B cell (primary cell): Measurements from ENCODE around the gene RBFA. TPM values are rescaled to one million over a fixed set of nuclear protein-coding genes. Genes with fewer than 3 reads are reported as not detected.

Experiments
- ATAC-seq: fragments of 200-7000 bp; cut with Tn5 transposase; one replicate; pipeline ENCODE4 v1.10.0; 2021; ENCODE audit warnings: low read depth, mild to moderate bottlenecking, moderate number of reproducible peaks, moderate library complexity
- CTCF ChIA-PET: fragments of 350-600 bp; sonication (Branson Sonifier 250); formaldehyde crosslinking; loops from one replicate; lab custom pipeline; 2021; ENCODE audit warnings: antibody characterized with exemption, inconsistent platforms; lab: Charles Lee
- POLR2A ChIA-PET: fragments of 350-600 bp; sonication (Branson Sonifier 250); formaldehyde crosslinking; loops from one replicate; lab custom pipeline; 2021; ENCODE audit warnings: antibody characterized with exemption; lab: Charles Lee
- DNase-seq: peaks from one replicate; pipeline ENCODE4 v3.0.0; 2013
- H2AFZ ChIP-seq: 2 replicates; pipeline ENCODE4 v1.6.1; 2012; ENCODE audit warnings: mild to moderate bottlenecking, low read depth, low read length; ENCODE audit not compliant: insufficient read depth, poor library complexity, severe bottlenecking
- H3K27ac ChIP-seq, 2 donors: 1 replicate in 1 of 2; 2 replicates in 1 of 2; pipeline ENCODE4 v1.5.1; 2012 to 2013; ENCODE audit warnings: low read length in 2 of 2, mild to moderate bottlenecking in 2 of 2, moderate library complexity in 1 of 2
- H3K27me3 ChIP-seq, 4 experiments: fragments of 200-600 bp in 1 of 4; sonication (generic) in 1 of 4; replicated peaks in 1 of 4; 1 replicate in 2 of 4; 2 replicates in 2 of 4; pipeline versions ENCODE4 v1.6.1 to v1.7.0; 2013 to 2016; ENCODE audit warnings: low read length in 3 of 4, mild to moderate bottlenecking in 2 of 4, mixed read lengths in 1 of 4, moderate library complexity in 1 of 4; ENCODE audit not compliant: insufficient read depth in 4 of 4, control insufficient read depth in 3 of 4; ENCODE audit errors: control extremely low read depth in 1 of 4
- H3K36me3 ChIP-seq, 2 experiments: replicated peaks in 1 of 2; 1 replicate in 1 of 2; 2 replicates in 1 of 2; pipeline versions ENCODE4 v1.6.1 to v1.7.1; 2013; ENCODE audit warnings: low read length in 1 of 2; ENCODE audit not compliant: insufficient read depth in 2 of 2, control insufficient read depth in 1 of 2; ENCODE audit errors: control extremely low read depth in 1 of 2, extremely low read depth in 1 of 2
- H3K4me1 ChIP-seq, 2 donors: fragments of 200-600 bp in 1 of 2; sonication (generic) in 1 of 2; 1 replicate in 1 of 2; 2 replicates in 1 of 2; pipeline versions ENCODE4 v1.5.1 to v1.6.1; 2013 to 2017; ENCODE audit warnings: low read length in 2 of 2; ENCODE audit not compliant: control insufficient read depth in 2 of 2, insufficient read depth in 2 of 2
- H3K4me2 ChIP-seq: replicated peaks from 2 replicates; pipeline ENCODE3; 2012; ENCODE audit warnings: mild to moderate bottlenecking, low read depth, low read length; ENCODE audit not compliant: poor library complexity, severe bottlenecking
- H3K4me3 ChIP-seq, 5 experiments: fragments of 200-600 bp in 1 of 5; sonication (generic) in 1 of 5; 1 replicate in 3 of 5; 2 replicates in 2 of 5; pipeline versions ENCODE4 v1.5.1 to v1.7.0; 2011 to 2016; ENCODE audit warnings: low read length in 4 of 5, mild to moderate bottlenecking in 4 of 5, low read depth in 2 of 5, control low read depth in 1 of 5, moderate library complexity in 1 of 5; ENCODE audit not compliant: insufficient read depth in 1 of 5; ENCODE audit errors: control extremely low read depth in 1 of 5, extremely low read depth in 1 of 5
- H3K79me2 ChIP-seq: fragments of 200-600 bp; sonication (generic); one replicate; pipeline ENCODE4 v1.6.0; 2016; ENCODE audit warnings: low read length; ENCODE audit not compliant: control insufficient read depth, insufficient read depth
- H3K9ac ChIP-seq: fragments of 200-600 bp; sonication (generic); 2 replicates; pipeline ENCODE4 v1.6.1; 2017; ENCODE audit warnings: mild to moderate bottlenecking, low read length, moderate library complexity
- H3K9me3 ChIP-seq, 3 donors: one replicate each; pipeline versions ENCODE4 v1.6.1 to v1.7.1; 2013; ENCODE audit warnings: low read length in 2 of 3; ENCODE audit not compliant: control insufficient read depth in 2 of 3, insufficient read depth in 1 of 3; ENCODE audit errors: control extremely low read depth in 1 of 3
- H4K20me1 ChIP-seq: 2 replicates; pipeline ENCODE4 v1.6.0; 2012; ENCODE audit warnings: mild to moderate bottlenecking, low read length; ENCODE audit not compliant: insufficient read depth, control insufficient read depth, poor library complexity, severe bottlenecking
- H3K27ac Mint-ChIP-seq: one replicate; pipeline ENCODE4 v1.8.0; 2021; ENCODE audit warnings: mixed read lengths
- H3K27me3 Mint-ChIP-seq: one replicate; pipeline ENCODE4 v1.8.0; 2021; ENCODE audit warnings: mixed read lengths
- H3K4me1 Mint-ChIP-seq: one replicate; pipeline ENCODE4 v1.8.0; 2021; ENCODE audit warnings: mixed read lengths
- H3K4me3 Mint-ChIP-seq: one replicate; pipeline ENCODE4 v1.8.0; 2021; ENCODE audit warnings: mixed read lengths
- H3K9me3 Mint-ChIP-seq: one replicate; pipeline ENCODE4 v1.8.0; 2022; ENCODE audit warnings: mixed read lengths; ENCODE audit not compliant: insufficient read depth
- EZH2 ChIP-seq: IDR thresholded peaks from 2 replicates; pipeline ENCODE4 v1.6.1; 2012; ENCODE audit warnings: borderline replicate concordance, low read depth, mild to moderate bottlenecking, moderate library complexity, low read length; ENCODE audit not compliant: insufficient read depth, poor library complexity, severe bottlenecking
- WGBS: methylation state at CpG from one replicate; pipeline ENCODE4 v1.1.5; 2013; ENCODE audit warnings: missing lambda C conversion rate; ENCODE audit not compliant: insufficient coverage; 5-methylcytosine and 5-hydroxymethylcytosine counted together
- intact Hi-C: fragments of 100-400 bp; cut with micrococcal nuclease; formaldehyde crosslinking; loops from one replicate; pipeline ENCODE4 v1.10.0; 2022
- polyA plus RNA-seq: library from polyadenylated mRNA; depleted of rRNA; stranded (reverse); fragments of >200 nt; gene quantifications from 2 replicates; pipeline ENCODE4 v1.2.3, GENCODE V29; 2012
- total RNA-seq, 2 donors: library from RNA; stranded (reverse); fragments of 120-200 nt in 1 of 2; gene quantifications; 1 replicate in 1 of 2; 2 replicates in 1 of 2; pipeline versions ENCODE4 v1.2.3 to v1.2.4, GENCODE V29; 2013 to 2022
- TF ChIP-seq, protein P1 (sequence below): fragments of 200-600 bp; IDR thresholded peaks from one replicate; pipeline ENCODE4 v1.8.0; 2022; ENCODE audit warnings: antibody characterized with exemption, mild to moderate bottlenecking

RBFA gene
- total and polyA plus RNA-seq, 2 donors (not counting 1 experiment from before 2014, with no cell fraction given), result 22.0 to 24.2 TPM

DNA sequence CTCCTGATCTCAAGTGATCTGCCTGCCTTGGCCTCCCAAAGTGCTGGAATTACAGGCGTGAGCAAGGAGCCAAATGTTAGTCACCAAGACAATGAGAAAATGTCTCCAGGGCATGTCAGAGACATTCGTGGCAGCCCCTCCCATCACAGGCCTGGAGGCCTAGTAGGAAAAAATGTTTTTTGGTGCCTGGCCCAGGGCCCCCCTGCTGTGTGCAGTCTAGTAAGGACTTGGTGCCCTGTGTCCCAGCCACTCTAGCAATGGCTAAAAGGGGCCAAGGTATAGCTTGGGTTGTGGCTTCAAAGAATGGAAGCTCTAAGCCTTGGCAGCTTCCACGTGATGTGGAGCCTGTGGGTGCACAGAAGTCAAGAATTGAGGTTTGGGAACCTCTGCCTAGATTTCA is 33.4 kb upstream of the RBFA start:
- Histone ChIP-seq H3K4me2 (no peak overlapping the region), H3K27ac (no peak overlapping the region), H3K36me3 (no peaks in the 10 kb centered on the region), H3K4me3 (no peak overlapping the region), H3K9ac (no peak overlapping the region), H3K79me2 (no peaks in the 10 kb centered on the region), H3K27me3 (no peaks in the 10 kb centered on the region), H3K4me1 (no peaks in the 10 kb centered on the region), H4K20me1 (no peaks in the 10 kb centered on the region), H3K9me3 (peaks cover 0 to 21% (median 7%) of the 10 kb centered on the region in 3 donors), H2AFZ (no peak overlapping the region)
- POLR2A ChIA-PET, result no interaction called here
- DNase-seq (no peak), ATAC-seq (no peak)
- intact Hi-C loops, result no loop called here
- Mint-ChIP-seq H3K27me3 (no peaks in the 10 kb centered on the region), H3K4me3 (no peak overlapping the region), H3K4me1 (peaks cover 7% of the 10 kb centered on the region), H3K27ac (no peak overlapping the region), H3K9me3 (peaks cover 8% of the 10 kb centered on the region)
- TF ChIP-seq, protein P1, sequence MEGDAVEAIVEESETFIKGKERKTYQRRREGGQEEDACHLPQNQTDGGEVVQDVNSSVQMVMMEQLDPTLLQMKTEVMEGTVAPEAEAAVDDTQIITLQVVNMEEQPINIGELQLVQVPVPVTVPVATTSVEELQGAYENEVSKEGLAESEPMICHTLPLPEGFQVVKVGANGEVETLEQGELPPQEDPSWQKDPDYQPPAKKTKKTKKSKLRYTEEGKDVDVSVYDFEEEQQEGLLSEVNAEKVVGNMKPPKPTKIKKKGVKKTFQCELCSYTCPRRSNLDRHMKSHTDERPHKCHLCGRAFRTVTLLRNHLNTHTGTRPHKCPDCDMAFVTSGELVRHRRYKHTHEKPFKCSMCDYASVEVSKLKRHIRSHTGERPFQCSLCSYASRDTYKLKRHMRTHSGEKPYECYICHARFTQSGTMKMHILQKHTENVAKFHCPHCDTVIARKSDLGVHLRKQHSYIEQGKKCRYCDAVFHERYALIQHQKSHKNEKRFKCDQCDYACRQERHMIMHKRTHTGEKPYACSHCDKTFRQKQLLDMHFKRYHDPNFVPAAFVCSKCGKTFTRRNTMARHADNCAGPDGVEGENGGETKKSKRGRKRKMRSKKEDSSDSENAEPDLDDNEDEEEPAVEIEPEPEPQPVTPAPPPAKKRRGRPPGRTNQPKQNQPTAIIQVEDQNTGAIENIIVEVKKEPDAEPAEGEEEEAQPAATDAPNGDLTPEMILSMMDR, result no peak
- no peak for TF ChIP-seq EZH2
- 78% methylated on average over 3 of the region's 3 CpGs for WGBS
- CTCF ChIA-PET, result no interaction called here

DNA sequence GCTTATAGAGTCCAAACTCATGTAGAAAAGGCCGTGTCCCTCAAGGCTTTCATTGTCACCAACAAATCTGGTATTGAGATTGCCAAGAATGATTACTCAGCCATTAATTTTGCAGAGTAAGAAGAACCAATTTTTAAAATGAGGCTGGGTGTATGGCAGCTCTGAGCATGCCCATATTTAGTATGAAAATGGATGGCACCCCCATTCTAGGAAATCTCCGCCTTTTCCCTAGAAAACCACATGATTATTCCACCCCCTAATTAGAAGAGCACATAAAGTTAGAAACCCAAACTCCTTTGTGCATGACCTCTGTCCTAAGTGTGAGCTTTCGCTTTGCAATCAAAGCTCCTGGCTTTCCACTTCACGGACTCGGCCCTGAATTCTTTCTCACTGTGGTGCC is 31.8 kb upstream of the RBFA start:
- intact Hi-C loops, result no loop called here
- ChIA-PET POLR2A (no interaction called here), CTCF (no interaction called here)
- H3K36me3 ChIP-seq, result no peaks in the 10 kb centered on the region
- no peak overlapping the region for H3K27ac Mint-ChIP-seq
- H3K4me2 ChIP-seq, result no peak overlapping the region
- ATAC-seq (no peak), DNase-seq (no peak)
- no peak overlapping the region for H2AFZ ChIP-seq
- H3K4me1 ChIP-seq, result no peaks in the 10 kb centered on the region
- no peak overlapping the region for H3K4me3 Mint-ChIP-seq
- H3K9me3 Mint-ChIP-seq, result peaks cover 8% of the 10 kb centered on the region
- no peak overlapping the region for H3K4me3 ChIP-seq
- 100% methylated on average over 4 of the region's 5 CpGs for WGBS
- H3K9me3 ChIP-seq, result peaks cover 0 to 21% (median 11%) of the 10 kb centered on the region in 3 donors
- H3K9ac ChIP-seq, result no peak overlapping the region
- H3K79me2 ChIP-seq, result no peaks in the 10 kb centered on the region
- no peak overlapping the region for H3K27ac ChIP-seq
- TF ChIP-seq EZH2, result no peak
- TF ChIP-seq, protein P1, result no peak
- H3K27me3 ChIP-seq, result no peaks in the 10 kb centered on the region
- no peaks in the 10 kb centered on the region for H4K20me1 ChIP-seq
- peaks cover 7% of the 10 kb centered on the region for H3K4me1 Mint-ChIP-seq
- no peaks in the 10 kb centered on the region for H3K27me3 Mint-ChIP-seq
